ENCODE measurements around the gene CHMP3. TPM values are rescaled to one million over a fixed set of nuclear protein-coding genes. Genes with fewer than 3 reads are reported as not detected.

CHMP3 gene
- total and polyA plus RNA-seq, 2 donors (not counting 1 experiment from before 2014, with no cell fraction given): 17.5 to 72.5 TPM

DNA sequence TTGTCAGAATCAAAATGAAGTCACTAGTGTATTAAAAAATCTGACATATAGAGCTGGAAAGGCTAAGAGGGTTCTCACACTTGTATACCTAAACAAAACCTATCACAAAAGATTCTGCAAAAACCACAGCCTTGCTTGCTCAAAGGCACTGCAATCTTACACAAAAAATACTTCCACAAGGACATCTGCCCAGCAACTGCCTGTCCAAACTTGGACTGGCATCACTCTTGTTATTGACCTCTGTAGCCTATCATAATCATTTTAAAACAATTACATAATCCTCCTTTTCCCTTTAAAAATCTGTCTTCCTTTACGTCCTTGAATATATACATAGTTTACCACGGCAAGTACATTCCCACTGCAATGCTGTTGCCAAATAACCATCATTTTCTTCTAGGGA, 19.9 kb downstream of the CHMP3 start:
- POLR2A ChIA-PET: no interaction called here

DNA sequence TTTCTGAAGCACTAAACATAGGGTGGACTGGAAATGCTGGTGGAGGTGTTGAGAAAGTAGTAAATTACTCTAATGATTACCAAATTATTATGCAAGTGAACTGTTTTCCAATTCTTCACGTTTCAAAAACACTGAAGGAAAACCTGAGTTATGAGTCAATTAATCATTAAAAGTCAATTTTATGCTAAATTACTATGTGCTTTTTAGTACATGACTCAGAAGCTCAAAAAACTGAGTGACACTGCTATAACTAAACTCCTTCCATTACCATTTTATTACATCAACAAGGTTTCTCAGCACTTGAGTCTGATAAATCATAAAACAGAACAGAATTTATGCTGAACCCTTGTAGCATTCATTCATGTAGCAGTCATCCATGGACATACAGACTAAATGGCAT, 20.4 kb downstream of the CHMP3 start:
- TF ChIP-seq EZH2 (IDR thresholded peaks at IDR 0.05; ENCODE audit: borderline replicate concordance, insufficient read depth, low read depth, low read length, poor library complexity, severe bottlenecking): no peak
- TF ChIP-seq, protein P1, sequence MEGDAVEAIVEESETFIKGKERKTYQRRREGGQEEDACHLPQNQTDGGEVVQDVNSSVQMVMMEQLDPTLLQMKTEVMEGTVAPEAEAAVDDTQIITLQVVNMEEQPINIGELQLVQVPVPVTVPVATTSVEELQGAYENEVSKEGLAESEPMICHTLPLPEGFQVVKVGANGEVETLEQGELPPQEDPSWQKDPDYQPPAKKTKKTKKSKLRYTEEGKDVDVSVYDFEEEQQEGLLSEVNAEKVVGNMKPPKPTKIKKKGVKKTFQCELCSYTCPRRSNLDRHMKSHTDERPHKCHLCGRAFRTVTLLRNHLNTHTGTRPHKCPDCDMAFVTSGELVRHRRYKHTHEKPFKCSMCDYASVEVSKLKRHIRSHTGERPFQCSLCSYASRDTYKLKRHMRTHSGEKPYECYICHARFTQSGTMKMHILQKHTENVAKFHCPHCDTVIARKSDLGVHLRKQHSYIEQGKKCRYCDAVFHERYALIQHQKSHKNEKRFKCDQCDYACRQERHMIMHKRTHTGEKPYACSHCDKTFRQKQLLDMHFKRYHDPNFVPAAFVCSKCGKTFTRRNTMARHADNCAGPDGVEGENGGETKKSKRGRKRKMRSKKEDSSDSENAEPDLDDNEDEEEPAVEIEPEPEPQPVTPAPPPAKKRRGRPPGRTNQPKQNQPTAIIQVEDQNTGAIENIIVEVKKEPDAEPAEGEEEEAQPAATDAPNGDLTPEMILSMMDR (IDR thresholded peaks at IDR 0.05): no peak
- peaks cover under 1% of the 10 kb centered on the region for H3K4me1 Mint-ChIP-seq
- Histone ChIP-seq H3K4me2 (replicated peaks; ENCODE audit: low read depth, low read length, poor library complexity, severe bottlenecking) (no peak overlapping the region), H3K27me3 (replicated peaks in 1 of 4; ENCODE audit: control extremely low read depth in 1 of 4, control insufficient read depth in 3 of 4, insufficient read depth in 4 of 4, low read length in 3 of 4) (no peaks in the 10 kb centered on the region), H3K27ac (ENCODE audit: low read length in 2 of 2) (no peak overlapping the region), H2AFZ (ENCODE audit: insufficient read depth, low read depth, low read length, poor library complexity, severe bottlenecking) (no peak overlapping the region), H3K4me1 (ENCODE audit: control insufficient read depth in 2 of 2, insufficient read depth in 2 of 2, low read length in 2 of 2) (no peaks in the 10 kb centered on the region), H3K4me3 (ENCODE audit: control extremely low read depth in 1 of 5, extremely low read depth in 1 of 5, insufficient read depth in 1 of 5, low read depth in 2 of 5, low read length in 4 of 5) (no peak overlapping the region), H3K9me3 (ENCODE audit: control extremely low read depth in 1 of 3, control insufficient read depth in 2 of 3, insufficient read depth in 1 of 3, low read length in 2 of 3) (peaks cover 0 to 15% (median 5%) of the 10 kb centered on the region in 3 donors), H3K9ac (ENCODE audit: low read length) (no peak overlapping the region), H4K20me1 (ENCODE audit: control insufficient read depth, insufficient read depth, low read length, poor library complexity, severe bottlenecking) (no peaks in the 10 kb centered on the region), H3K36me3 (replicated peaks in 1 of 2; ENCODE audit: control extremely low read depth in 1 of 2, control insufficient read depth in 1 of 2, extremely low read depth in 1 of 2, insufficient read depth in 2 of 2, low read length in 1 of 2) (peaks cover 2 to 4% of the 10 kb centered on the region in 2 experiments), H3K79me2 (ENCODE audit: control insufficient read depth, insufficient read depth, low read length) (peaks cover 6% of the 10 kb centered on the region)
- ATAC-seq (ENCODE audit: low read depth) (no peak), DNase-seq (no peak)
- no peak overlapping the region for H3K27ac Mint-ChIP-seq
- no peaks in the 10 kb centered on the region for H3K27me3 Mint-ChIP-seq
- ChIA-PET POLR2A (no interaction called here), CTCF (no interaction called here)
- no peak overlapping the region for H3K4me3 Mint-ChIP-seq
- WGBS (ENCODE audit: insufficient coverage): no CpG with 5 or more reads among the region's 1 CpG
- intact Hi-C loops (cut with micrococcal nuclease): no loop called here
- H3K9me3 Mint-ChIP-seq (ENCODE audit: insufficient read depth): no peaks in the 10 kb centered on the region

More for the DNA sequence above, 19.9 kb downstream of the CHMP3 start:
- Histone ChIP-seq H3K9ac (ENCODE audit: low read length) (no peak overlapping the region), H4K20me1 (ENCODE audit: control insufficient read depth, insufficient read depth, low read length, poor library complexity, severe bottlenecking) (no peaks in the 10 kb centered on the region), H3K4me2 (replicated peaks; ENCODE audit: low read depth, low read length, poor library complexity, severe bottlenecking) (no peak overlapping the region), H3K4me1 (ENCODE audit: control insufficient read depth in 2 of 2, insufficient read depth in 2 of 2, low read length in 2 of 2) (no peaks in the 10 kb centered on the region), H3K27ac (ENCODE audit: low read length in 2 of 2) (no peak overlapping the region), H3K79me2 (ENCODE audit: control insufficient read depth, insufficient read depth, low read length) (peaks cover 6% of the 10 kb centered on the region), H3K36me3 (replicated peaks in 1 of 2; ENCODE audit: control extremely low read depth in 1 of 2, control insufficient read depth in 1 of 2, extremely low read depth in 1 of 2, insufficient read depth in 2 of 2, low read length in 1 of 2) (peaks cover 2 to 4% of the 10 kb centered on the region in 2 experiments), H3K27me3 (replicated peaks in 1 of 4; ENCODE audit: control extremely low read depth in 1 of 4, control insufficient read depth in 3 of 4, insufficient read depth in 4 of 4, low read length in 3 of 4) (no peaks in the 10 kb centered on the region), H2AFZ (ENCODE audit: insufficient read depth, low read depth, low read length, poor library complexity, severe bottlenecking) (no peak overlapping the region), H3K4me3 (ENCODE audit: control extremely low read depth in 1 of 5, extremely low read depth in 1 of 5, insufficient read depth in 1 of 5, low read depth in 2 of 5, low read length in 4 of 5) (no peak overlapping the region), H3K9me3 (ENCODE audit: control extremely low read depth in 1 of 3, control insufficient read depth in 2 of 3, insufficient read depth in 1 of 3, low read length in 2 of 3) (peaks cover 0 to 15% (median 5%) of the 10 kb centered on the region in 3 donors)
- DNase-seq (no peak), ATAC-seq (ENCODE audit: low read depth) (no peak)
- no peak for TF ChIP-seq EZH2 (IDR thresholded peaks at IDR 0.05; ENCODE audit: borderline replicate concordance, insufficient read depth, low read depth, low read length, poor library complexity, severe bottlenecking)
- TF ChIP-seq, protein P1 (IDR thresholded peaks at IDR 0.05): no peak
- Mint-ChIP-seq H3K27ac (no peak overlapping the region), H3K27me3 (no peaks in the 10 kb centered on the region), H3K4me1 (peaks cover 2% of the 10 kb centered on the region), H3K4me3 (no peak overlapping the region), H3K9me3 (ENCODE audit: insufficient read depth) (no peaks in the 10 kb centered on the region)
- WGBS (ENCODE audit: insufficient coverage): 100% methylated on average over 1 of the region's 2 CpGs
- intact Hi-C loops (cut with micrococcal nuclease): no loop called here
- CTCF ChIA-PET: no interaction called here

All from B cell (primary cell).